ENCODE results near the gene ASXL3.

ASXL3 gene

DNA sequence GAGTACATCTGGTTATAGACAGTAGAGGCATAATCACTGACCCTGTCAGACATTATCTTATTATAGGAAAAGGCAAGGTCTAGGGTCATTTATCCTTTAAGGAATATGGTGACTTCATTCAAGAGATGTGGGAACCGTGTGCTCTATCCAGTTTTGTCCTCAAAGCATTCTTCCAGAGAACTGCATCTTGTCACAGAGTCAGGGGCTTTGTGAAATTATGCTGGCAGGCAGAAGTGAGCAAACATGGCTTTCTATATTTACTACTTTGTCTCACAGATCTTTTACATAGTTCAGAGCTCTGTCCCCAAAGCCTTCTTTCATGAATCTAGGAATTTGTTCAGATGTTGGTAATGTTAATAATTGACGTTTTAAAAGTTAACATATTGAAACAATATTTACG, 177.4 kb downstream of the ASXL3 start:
- H3K27me3 ChIP-seq (ENCODE audit: insufficient read depth, insufficient read length): no peaks in the 10 kb centered on the region
- no peaks in the 10 kb centered on the region for H3K4me1 ChIP-seq (ENCODE audit: insufficient read depth, insufficient read length)
- no peak for DNase-seq (ENCODE audit: low read depth, low spot score)
- no peaks in the 10 kb centered on the region for H3K9me3 ChIP-seq (ENCODE audit: insufficient read depth, low read length)
- H3K9ac ChIP-seq (ENCODE audit: insufficient read length, low read depth): no peak overlapping the region
- H3K4me3 ChIP-seq (ENCODE audit: insufficient read length, low read depth): no peak overlapping the region
- TF ChIP-seq SUZ12 (IDR thresholded peaks at IDR 0.05; ENCODE audit: extremely low read depth, insufficient read depth, insufficient read length) (no peak), ZNF274 (IDR thresholded peaks at IDR 0.05; ENCODE audit: low read depth, low read length) (no peak), YY1 (IDR thresholded peaks at IDR 0.05; ENCODE audit: insufficient read depth, insufficient read length) (no peak)
- H3K36me3 ChIP-seq (ENCODE audit: insufficient read depth, insufficient read length, low read length): no peaks in the 10 kb centered on the region

DNA sequence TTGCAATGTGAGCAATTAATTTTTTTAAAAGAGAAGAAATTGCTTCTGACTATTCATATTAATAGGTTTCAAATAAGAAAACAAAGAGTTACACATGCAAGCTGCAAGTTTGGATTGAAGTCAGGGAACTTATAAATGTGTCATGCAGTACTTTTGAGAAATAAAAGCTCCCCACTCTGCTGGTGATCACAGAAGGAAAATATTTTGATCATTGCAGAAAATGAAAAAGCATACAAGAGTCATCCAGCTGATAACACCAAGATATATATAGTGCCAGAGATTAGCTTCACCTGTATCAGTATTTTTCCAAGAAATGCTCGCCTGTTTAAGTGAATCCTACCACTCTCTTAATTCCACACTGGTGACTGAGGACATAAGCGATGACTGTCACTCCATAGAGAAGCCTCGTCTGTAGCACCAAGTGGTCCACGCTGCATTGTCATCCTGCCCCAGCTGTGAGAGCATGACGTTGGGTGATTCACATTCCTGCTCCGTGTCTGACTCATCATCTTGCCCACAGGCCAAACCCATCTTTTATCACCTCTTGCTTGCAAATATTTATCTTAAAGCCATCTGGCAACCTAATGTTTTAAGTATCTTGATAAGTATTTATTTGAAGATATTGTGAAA, 178.0 kb downstream of the ASXL3 start:
- TF ChIP-seq SUZ12 (IDR thresholded peaks at IDR 0.05; ENCODE audit: extremely low read depth, insufficient read depth, insufficient read length) (no peak), YY1 (IDR thresholded peaks at IDR 0.05; ENCODE audit: insufficient read depth, insufficient read length) (no peak)
- Histone ChIP-seq H3K4me3 (ENCODE audit: insufficient read length, low read depth) (no peak overlapping the region), H3K36me3 (ENCODE audit: insufficient read depth, insufficient read length, low read length) (no peaks in the 10 kb centered on the region), H3K9ac (ENCODE audit: insufficient read length, low read depth) (no peak overlapping the region), H3K27me3 (ENCODE audit: insufficient read depth, insufficient read length) (no peaks in the 10 kb centered on the region), H3K4me1 (ENCODE audit: insufficient read depth, insufficient read length) (no peaks in the 10 kb centered on the region), H3K9me3 (ENCODE audit: insufficient read depth, low read length) (no peaks in the 10 kb centered on the region)
- no peak for DNase-seq (ENCODE audit: low read depth, low spot score)

- no peaks in the 10 kb centered on the region for H3K9me3 ChIP-seq (ENCODE audit: insufficient read depth, low read length)
- H3K4me1 ChIP-seq (ENCODE audit: insufficient read depth, insufficient read length): no peaks in the 10 kb centered on the region
- H3K4me3 ChIP-seq (ENCODE audit: insufficient read length, low read depth): no peak overlapping the region
- H3K9ac ChIP-seq (ENCODE audit: insufficient read length, low read depth): no peak overlapping the region
- TF ChIP-seq ZNF274 (IDR thresholded peaks at IDR 0.05; ENCODE audit: low read depth, low read length) (no peak), YY1 (IDR thresholded peaks at IDR 0.05; ENCODE audit: insufficient read depth, insufficient read length) (no peak), SUZ12 (IDR thresholded peaks at IDR 0.05; ENCODE audit: extremely low read depth, insufficient read depth, insufficient read length) (no peak)
- no peaks in the 10 kb centered on the region for H3K36me3 ChIP-seq (ENCODE audit: insufficient read depth, insufficient read length, low read length)
- no peak for DNase-seq (ENCODE audit: low read depth, low spot score)
- no peaks in the 10 kb centered on the region for H3K27me3 ChIP-seq (ENCODE audit: insufficient read depth, insufficient read length)
Observed at GRCh38 chr18:33757037-33757436, 179.0 kb downstream of the ASXL3 start.

DNA sequence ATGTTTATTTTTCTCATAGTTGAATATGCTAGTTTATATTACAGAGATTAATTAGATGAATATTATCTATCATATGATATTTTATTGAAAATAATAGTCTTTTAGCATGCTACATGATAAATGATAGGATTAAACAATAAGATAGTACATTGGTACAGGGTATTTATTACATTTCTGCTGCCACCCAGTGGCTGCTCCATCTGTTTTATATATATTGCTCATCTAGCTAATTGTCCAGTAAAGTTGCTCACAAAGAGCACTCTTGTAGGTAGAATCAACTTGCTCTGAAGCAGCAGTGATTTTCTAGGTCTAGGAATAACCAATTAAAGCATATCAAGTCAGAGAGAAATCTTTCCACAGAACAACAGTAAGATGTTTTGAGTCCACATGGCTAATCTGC, 183.3 kb downstream of the ASXL3 start:
- H3K9me3 ChIP-seq (ENCODE audit: insufficient read depth, low read length): no peaks in the 10 kb centered on the region
- H3K4me3 ChIP-seq (ENCODE audit: insufficient read length, low read depth): no peak overlapping the region
- TF ChIP-seq ZNF274 (IDR thresholded peaks at IDR 0.05; ENCODE audit: low read depth, low read length): no peak
- TF ChIP-seq YY1 (IDR thresholded peaks at IDR 0.05; ENCODE audit: insufficient read depth, insufficient read length): no peak
- TF ChIP-seq SUZ12 (IDR thresholded peaks at IDR 0.05; ENCODE audit: extremely low read depth, insufficient read depth, insufficient read length): no peak
- no peaks in the 10 kb centered on the region for H3K27me3 ChIP-seq (ENCODE audit: insufficient read depth, insufficient read length)
- no peak for DNase-seq (ENCODE audit: low read depth, low spot score)
- H3K4me1 ChIP-seq (ENCODE audit: insufficient read depth, insufficient read length): no peaks in the 10 kb centered on the region
- H3K36me3 ChIP-seq (ENCODE audit: insufficient read depth, insufficient read length, low read length): no peaks in the 10 kb centered on the region
- no peak overlapping the region for H3K9ac ChIP-seq (ENCODE audit: insufficient read length, low read depth)

DNA sequence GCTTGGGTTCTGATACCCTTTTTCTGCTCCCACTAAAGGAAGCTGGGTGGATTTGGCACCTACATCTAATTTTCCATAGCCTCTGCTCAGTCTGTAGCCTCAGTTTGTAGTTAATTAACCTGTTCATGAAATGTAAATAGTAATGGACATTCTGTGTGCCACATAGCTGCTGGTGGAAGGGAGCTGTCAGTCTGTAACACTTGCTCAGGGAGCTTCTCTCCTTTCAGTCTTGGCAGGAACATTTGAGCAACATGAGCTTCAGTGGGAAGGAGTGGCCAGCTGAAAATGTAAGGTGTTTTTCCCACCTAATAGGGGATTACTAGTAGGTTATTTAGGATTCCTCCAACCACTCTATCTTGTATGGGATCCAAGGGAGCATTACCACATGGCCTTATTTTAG, 203.4 kb downstream of the ASXL3 start:
- H3K4me3 ChIP-seq (ENCODE audit: insufficient read length, low read depth): no peak overlapping the region
- no peak for DNase-seq (ENCODE audit: low read depth, low spot score)
- no peaks in the 10 kb centered on the region for H3K36me3 ChIP-seq (ENCODE audit: insufficient read depth, insufficient read length, low read length)
- TF ChIP-seq ZNF274 (IDR thresholded peaks at IDR 0.05; ENCODE audit: low read depth, low read length) (no peak), SUZ12 (IDR thresholded peaks at IDR 0.05; ENCODE audit: extremely low read depth, insufficient read depth, insufficient read length) (no peak), YY1 (IDR thresholded peaks at IDR 0.05; ENCODE audit: insufficient read depth, insufficient read length) (no peak)
- no peaks in the 10 kb centered on the region for H3K27me3 ChIP-seq (ENCODE audit: insufficient read depth, insufficient read length)
- no peaks in the 10 kb centered on the region for H3K9me3 ChIP-seq (ENCODE audit: insufficient read depth, low read length)
- H3K9ac ChIP-seq (ENCODE audit: insufficient read length, low read depth): no peak overlapping the region
- no peaks in the 10 kb centered on the region for H3K4me1 ChIP-seq (ENCODE audit: insufficient read depth, insufficient read length)

Measured in NT2/D1 (cell line).